Epithelial cell of prostate (primary cell): ENCODE results near the gene TNFAIP1.

ENCODE experiments used
- DNase-seq: peaks from one replicate; pipeline ENCODE4 v3.0.0-alpha.2; 2011; ENCODE audit warnings: low read depth, low spot score
- H3K27ac ChIP-seq: fragments of 450-650 bp; 2 replicates; pipeline ENCODE4 v1.5.1; 2017; ENCODE audit warnings: mild to moderate bottlenecking

TNFAIP1 gene

DNA sequence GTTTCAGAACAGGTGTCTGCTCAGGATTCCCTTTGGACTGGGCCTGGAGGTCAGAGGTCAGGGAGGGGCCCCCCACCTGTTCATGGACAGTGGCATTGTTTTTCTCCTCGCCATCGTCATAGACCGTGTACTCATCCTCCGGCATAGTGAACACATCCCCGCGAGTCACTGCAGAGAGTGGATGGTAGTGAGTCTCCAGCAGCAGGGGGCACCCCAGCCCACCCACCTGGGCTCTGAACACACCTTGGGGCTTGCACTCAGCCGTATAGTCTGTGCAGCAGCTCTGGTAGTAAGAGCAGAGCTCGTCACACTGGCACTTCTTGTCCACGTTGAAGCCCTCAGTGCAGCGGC, 34.1 kb downstream of the TNFAIP1 start:
- H3K27ac ChIP-seq, result no peak overlapping the region

DNA sequence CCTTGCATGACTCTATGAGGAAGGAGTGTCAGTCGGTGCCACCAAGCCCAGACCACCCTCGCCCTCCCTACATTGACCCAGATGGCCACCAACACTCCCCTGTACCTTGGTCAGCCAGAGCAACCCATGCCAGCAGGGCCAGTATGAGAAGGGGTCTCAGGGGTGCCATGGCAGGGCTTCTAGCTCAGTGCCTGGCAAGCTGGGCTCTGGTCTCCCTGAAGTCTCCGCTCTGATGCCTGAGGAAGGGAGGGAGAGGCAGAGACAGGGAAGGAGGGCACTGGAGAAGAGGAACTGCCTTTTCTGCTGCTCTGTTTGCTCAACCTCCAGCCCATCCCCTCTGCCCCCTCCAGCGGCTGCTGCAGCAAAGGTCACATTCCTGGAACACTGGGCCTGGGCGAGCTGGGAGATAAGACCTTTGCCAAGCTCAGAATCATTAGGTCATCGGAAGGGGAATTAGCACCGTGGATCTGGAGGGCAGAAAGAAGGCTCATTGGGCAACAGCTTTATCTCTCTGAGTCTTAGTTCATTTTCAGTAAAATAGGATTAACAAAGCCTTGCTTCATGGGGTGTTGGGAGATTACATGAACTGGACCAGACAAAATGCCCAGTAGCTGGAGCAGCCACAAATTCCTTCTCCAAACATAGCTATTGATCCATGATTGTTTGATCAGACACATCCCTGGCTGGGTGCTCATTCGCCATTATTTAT, 34.6 kb downstream of the TNFAIP1 start, which contains the start of gene VTN:
TSS of gene VTN (minus strand) at position 273 of the 709 bp plus-strand sequence. CDS start at position 169, 104 bp downstream.
- no peak within 1 kb of the TSS for H3K27ac ChIP-seq
- no peak for DNase-seq

More for the DNA sequence above, 34.1 kb downstream of the TNFAIP1 start:
- DNase-seq, result no peak

DNA sequence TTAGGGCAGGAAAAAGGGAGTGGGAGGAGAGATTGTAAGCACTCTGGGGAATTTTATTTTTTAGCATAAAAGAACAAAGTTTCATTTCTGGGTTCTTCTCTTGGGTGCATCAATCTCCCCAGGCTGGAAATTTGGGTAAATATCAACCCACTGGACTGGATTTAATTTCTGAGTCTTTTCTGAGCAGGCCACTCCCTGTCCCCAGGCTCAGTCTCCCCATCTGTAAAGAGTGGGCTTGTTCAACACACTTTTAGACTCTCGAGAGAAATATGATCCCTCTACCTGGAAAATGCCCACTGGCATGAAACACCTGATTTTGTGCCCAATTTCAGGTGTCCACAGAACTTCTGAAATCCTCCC, 35.2 kb downstream of the TNFAIP1 start:
- no peak for DNase-seq
- H3K27ac ChIP-seq, result no peak overlapping the region

DNA sequence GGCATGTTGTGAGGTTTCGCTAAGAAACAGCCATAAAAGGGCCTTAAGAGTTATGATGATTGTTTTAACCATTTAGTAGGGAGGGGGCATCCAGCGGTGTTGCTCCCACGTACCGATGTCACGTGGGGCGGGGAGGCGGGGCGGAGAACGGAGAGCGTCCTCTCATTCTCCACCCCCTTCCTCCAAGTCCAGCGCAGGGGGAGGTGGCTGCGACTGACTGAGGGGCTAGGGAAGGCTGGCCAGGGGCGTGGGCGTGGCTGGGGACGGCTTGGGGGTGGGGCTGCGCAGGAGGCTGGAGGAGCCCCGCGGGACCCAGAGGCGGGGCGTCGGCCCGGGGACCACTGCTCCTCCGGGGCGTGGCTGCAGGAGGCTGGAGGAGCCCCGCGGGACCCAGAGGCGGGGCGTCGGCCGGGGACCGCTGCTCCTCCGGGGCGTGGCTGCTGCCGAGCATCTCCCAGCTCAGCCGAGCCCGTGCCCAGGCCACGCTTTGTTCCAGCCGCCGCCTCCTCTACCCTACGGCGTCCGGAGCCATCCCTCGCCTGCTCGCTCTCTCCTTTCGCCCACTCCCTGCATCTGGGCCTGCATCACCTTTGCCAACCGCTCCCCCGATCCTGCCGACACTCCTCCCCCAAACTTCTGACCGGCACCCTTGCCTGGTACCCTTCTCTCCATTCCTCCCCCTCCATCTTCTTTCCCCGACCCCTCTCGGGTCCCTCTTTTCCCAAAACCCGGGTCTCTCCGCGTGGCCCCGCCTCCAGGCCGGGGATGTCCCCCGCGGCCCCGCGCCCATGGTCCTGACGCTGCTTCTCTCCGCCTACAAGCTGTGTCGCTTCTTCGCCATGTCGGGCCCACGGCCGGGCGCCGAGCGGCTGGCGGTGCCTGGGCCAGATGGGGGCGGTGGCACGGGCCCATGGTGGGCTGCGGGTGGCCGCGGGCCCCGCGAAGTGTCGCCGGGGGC, 36.0 kb downstream of the TNFAIP1 start, which contains the start of gene SARM1:
TSS of gene SARM1 (plus strand) at position 450 of the 958 bp plus-strand sequence. CDS start at position 789, 339 bp downstream.
- H3K27ac ChIP-seq, result no peak within 1 kb of the TSS
- no peak for DNase-seq

DNA sequence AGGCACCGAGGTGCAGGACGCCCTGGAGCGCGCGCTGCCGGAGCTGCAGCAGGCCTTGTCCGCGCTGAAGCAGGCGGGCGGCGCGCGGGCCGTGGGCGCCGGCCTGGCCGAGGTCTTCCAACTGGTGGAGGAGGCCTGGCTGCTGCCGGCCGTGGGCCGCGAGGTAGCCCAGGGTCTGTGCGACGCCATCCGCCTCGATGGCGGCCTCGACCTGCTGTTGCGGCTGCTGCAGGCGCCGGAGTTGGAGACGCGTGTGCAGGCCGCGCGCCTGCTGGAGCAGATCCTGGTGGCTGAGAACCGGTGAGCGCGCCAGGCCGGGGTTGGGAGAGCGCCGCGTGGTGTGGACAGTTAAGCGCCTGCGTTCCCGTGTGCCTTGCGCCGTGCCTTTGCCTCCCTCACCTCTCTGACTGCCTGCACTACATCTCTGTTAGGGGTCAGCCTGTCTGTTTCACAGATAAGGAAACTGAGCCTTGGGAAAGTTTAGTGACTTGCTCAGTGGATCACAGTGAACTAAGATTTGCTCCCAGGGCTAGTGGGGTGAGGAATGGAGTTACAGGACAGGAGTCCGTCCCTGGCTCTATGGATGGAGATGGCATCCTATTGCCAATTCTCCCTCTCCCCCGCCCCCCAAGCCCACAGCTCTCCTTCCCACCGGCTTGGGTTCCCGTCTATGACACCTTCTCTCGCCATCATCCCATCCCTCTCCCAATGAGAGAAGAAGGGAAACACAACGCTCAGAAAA, 36.8 kb downstream of the TNFAIP1 start:
- no peak for DNase-seq

DNA sequence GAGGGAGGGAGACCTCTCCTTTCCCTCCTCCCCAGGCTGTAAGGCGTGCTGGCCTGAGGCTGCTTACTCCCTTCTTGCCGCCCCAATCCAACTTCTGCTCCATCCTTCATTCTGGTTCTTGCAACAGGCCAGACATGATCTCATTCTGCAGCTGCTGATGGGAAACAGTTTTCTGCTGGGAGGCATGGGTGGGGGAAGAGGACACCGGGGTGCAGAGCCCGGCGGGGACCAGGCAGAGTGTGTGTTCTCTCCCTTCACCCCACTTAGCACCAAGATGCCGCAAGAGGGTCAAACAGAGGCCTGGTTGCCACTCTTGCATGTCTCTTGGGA, 37.3 kb downstream of the TNFAIP1 start:
- DNase-seq, result no peak
- no peak overlapping the region for H3K27ac ChIP-seq

More for the DNA sequence above, 36.8 kb downstream of the TNFAIP1 start:
- H3K27ac ChIP-seq, result no peak overlapping the region

DNA sequence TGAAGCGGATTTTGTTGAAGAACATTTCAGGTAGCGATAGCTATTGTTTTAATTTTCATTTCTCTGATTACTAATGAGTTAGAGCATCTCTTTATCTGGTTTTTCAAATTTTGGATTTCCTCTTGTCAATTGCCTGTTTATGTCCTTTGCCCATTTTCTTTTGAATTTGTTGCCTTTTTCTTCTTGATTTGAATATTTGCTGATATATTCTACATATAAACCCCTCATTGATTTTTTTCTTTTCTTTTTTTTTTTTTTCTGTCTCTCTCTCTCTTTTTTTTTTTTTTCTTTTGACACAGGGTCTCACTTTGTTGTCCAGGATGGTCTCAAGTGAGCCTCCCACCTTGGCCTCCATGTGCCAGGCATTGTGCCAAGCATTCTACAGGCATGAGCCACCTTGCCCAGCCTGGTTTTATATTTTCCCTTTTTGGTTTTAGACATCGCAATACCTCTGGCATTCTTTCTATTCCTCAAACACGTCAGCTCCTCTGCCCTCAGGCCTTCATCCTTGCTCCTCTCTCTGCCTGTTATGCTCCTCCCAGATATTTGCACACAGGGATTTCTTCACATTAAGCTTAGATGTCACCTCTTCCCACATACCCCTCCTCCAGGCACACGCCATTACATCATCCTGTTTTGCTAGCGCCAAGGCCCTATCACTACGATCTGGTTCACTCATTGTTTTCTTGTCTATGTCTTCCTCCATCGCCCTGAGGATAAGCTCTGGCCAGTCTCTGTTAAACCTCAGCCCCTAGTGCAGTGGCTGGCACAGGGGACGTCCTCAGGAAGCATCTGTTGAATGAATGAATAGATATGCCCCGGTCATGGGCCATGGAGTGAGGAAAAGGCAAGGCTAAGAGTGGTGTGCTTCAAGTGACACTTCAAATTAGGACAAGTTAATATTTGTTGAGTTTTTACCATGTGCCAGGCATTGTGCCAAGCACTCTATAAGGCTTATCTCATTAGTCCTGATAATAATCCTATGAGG, 44.5 kb downstream of the TNFAIP1 start:
- peak; percentile 98 for DNase-seq
- peak overlapping the region; percentile 54 for H3K27ac ChIP-seq

DNA sequence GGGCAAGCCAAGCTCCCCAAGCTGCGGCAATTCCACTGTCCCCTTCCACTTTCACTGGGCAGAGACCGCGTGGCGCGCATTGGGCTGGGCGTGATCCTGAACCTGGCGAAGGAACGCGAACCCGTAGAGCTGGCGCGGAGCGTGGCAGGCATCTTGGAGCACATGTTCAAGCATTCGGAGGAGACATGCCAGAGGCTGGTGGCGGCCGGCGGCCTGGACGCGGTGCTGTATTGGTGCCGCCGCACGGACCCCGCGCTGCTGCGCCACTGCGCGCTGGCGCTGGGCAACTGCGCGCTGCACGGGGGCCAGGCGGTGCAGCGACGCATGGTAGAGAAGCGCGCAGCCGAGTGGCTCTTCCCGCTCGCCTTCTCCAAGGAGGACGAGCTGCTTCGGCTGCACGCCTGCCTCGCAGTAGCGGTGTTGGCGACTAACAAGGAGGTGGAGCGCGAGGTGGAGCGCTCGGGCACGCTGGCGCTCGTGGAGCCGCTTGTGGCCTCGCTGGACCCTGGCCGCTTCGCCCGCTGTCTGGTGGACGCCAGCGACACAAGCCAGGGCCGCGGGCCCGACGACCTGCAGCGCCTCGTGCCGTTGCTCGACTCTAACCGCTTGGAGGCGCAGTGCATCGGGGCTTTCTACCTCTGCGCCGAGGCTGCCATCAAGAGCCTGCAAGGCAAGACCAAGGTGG, 45.7 kb downstream of the TNFAIP1 start:
- no peak for DNase-seq

DNA sequence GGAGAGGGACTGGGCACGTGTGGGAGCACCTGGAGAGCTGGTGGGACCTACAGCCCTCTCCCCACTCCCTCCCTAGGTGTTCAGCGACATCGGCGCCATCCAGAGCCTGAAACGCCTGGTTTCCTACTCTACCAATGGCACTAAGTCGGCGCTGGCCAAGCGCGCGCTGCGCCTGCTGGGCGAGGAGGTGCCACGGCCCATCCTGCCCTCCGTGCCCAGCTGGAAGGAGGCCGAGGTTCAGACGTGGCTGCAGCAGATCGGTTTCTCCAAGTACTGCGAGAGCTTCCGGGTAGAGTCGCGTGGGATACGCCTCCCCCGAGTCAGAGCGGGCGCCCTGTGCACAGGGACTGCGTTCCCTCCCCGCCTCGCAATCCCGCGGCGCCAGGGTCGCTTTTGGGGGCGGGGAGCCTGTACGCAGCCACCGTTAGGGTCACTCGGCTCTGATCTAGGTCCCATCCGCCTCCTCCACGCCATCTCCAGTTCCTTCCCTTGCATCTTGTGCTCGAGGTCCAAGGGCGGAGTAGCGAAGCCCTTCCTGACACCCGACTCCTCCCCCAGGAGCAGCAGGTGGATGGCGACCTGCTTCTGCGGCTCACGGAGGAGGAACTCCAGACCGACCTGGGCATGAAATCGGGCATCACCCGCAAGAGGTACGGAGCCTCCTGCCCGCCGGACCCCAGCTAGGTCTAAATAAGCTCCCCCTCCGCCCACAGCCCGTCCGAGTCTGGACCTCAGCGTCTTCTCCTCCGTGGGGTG, 48.9 kb downstream of the TNFAIP1 start:
- DNase-seq, result no peak
- H3K27ac ChIP-seq, result no peak overlapping the region

More for the DNA sequence above, 45.7 kb downstream of the TNFAIP1 start:
- H3K27ac ChIP-seq, result no peak overlapping the region

DNA sequence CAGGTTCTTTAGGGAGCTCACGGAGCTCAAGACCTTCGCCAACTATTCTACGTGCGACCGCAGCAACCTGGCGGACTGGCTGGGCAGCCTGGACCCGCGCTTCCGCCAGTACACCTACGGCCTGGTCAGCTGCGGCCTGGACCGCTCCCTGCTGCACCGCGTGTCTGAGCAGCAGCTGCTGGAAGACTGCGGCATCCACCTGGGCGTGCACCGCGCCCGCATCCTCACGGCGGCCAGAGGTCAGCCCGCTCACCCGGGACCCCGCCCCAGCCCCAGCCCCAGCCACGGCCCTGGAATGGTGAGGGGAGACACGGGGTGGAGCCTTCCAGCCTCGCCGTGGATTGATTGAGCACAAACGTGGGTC, 49.5 kb downstream of the TNFAIP1 start:
- DNase-seq, result no peak
- no peak overlapping the region for H3K27ac ChIP-seq

DNA sequence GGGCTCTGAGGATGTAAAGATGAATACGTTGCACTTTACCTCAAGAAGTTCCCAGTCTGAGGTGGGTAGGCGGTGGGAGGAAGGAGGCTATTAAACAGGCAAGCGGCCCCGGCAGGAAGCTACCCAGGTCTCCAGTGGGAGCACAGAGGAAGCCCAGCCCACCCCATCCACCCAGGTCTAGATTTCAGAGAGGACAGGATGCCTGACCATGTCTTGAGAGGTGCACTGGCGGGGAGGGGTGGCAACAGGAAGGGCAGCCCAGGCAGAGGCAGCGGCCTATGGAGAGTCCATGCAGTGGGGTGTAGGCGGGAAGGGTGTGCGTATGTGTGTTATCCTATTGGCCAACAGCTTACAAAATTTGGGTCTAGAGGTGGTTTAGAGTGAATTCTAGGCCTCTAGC, 49.8 kb downstream of the TNFAIP1 start:
- DNase-seq, result no peak
- H3K27ac ChIP-seq, result no peak overlapping the region

DNA sequence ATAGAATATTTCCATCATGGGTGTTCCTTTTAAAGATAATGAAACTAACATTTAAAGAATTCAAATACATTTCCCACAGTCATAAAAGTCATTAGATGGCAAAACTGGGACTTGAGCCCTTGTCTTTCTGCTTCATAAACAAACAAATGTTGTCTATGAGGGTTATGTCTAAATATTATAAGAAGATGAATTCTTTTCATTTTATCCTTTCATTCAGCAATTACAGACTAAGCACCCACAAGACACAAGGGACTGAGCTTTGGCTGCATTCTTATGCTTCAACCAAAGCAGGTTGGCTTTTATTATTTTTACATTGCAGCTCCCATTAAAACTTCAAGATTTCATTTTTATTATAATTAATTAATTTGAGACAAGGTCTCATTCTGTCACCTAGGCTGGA, 50.8 kb downstream of the TNFAIP1 start:
- no peak overlapping the region for H3K27ac ChIP-seq
- DNase-seq, result no peak

DNA sequence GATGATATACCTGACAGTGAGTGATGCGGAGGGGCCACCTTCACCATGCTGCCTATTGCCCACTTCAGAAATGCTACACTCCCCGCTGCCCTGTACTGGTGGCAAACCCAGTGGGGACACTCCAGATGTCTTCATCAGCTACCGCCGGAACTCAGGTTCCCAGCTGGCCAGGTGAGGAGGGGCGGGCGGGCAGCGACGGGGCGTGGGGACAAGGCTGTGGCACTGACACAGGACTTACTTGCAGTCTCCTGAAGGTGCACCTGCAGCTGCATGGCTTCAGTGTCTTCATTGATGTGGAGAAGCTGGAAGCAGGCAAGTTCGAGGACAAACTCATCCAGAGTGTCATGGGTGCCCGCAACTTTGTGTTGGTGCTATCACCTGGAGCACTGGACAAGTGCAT, 52.5 kb downstream of the TNFAIP1 start:
- DNase-seq, result no peak

DNA sequence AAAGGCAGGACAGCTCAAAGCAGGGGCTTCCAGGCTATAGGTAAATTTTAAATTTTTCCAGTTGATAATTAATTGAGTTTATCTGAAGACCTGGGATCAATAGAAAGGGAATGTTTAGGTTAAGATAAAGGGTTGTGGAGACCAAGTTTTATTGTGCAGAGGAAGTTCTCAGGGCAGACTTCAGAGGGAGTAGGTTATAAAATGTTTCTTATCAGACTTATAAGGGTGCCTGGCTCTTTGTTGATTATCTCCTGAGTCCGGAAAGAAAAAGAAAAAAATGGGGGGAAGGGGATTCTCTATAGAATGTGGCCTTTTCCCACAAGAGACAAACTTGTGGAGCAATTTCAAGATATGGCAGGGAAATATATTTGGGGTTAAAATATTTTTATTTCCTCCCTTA, 54.6 kb downstream of the TNFAIP1 start:
- DNase-seq, result no peak
- no peak overlapping the region for H3K27ac ChIP-seq

More for the DNA sequence above, 52.5 kb downstream of the TNFAIP1 start:
- H3K27ac ChIP-seq, result no peak overlapping the region

DNA sequence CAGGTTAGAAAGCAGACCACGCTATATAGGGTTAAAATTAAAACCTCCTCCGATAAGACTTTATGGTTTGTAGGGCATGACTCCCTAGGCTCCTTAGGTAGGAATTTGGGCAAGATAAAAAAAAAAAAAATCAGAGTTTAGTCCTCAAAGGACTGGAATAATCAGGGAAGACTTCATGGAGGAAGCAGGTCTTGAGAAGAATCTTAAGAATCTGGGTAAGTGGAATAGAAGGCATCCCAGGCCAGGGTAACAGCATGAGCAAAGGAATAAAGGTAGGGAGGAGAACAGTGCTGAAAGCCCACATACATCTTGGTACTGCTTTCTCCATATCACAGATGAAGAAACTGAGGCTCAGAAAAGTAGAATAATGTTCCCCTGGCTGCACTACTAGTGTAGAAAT, 55.0 kb downstream of the TNFAIP1 start:
- no peak overlapping the region for H3K27ac ChIP-seq
- DNase-seq, result no peak

DNA sequence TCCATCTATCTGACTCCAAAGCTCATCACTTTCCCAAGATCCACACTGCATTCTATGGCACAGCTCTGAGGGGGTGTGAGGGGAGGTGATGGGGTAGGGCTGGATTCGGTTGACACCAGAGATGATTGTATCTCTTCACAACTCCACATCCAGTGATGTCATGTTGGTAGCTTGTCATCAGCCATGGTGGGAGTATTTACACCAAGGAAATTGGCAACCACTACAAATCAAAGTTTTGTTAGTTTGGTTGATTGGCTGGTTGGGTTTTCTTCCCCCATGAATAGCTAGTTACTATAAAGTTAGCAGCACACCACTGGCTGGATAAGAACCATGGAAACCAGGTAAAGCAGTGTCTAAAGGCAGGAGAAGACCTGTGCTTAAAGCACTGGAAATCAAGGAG, 55.4 kb downstream of the TNFAIP1 start:
- H3K27ac ChIP-seq, result no peak overlapping the region
- no peak for DNase-seq

DNA sequence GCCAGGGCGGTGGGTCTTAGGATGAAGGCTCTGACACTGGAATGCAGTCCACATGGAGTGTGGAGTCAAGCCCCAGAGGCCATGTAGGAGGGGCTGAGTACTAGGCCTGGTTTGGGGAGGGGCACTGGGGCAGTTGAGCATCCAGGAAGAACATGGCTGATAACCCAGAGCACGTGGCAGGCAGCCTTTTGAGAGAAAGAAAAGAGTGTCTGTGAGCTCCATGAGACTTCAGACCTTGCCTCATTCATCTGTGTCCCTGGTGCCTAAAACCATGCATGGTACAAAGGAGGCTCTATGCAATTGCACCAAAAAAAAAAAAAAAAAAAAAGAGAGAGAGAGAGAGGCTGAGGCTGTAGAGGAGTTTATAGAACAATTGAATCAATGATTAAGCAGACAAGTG, 55.8 kb downstream of the TNFAIP1 start:
- no peak for DNase-seq

DNA sequence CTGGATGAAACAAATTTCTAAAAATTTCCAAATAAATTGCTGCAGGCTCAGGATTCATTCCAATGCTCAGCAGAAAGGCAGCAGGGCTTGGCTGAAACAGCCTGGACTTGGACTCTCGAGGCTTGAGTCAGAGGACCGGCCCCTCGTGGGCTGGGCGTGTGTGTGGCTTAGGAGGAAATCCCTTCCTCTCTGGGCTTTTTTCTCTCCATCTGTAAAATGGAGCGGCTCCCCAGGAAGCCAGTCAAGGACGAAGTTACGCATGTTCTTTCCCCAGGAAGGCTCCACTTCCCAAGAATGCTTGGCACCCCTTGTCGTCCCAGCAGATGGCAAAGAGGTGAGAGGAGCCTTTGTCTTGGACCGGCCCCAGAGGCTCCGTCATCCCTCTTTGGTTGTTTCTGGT, 56.9 kb downstream of the TNFAIP1 start:
- H3K27ac ChIP-seq, result no peak overlapping the region
- DNase-seq, result no peak

More for the DNA sequence above, 55.8 kb downstream of the TNFAIP1 start:
- H3K27ac ChIP-seq, result no peak overlapping the region
